Keratinocyte (primary cell): ENCODE results near the gene SCFD2.

Source experiments
- CTCF ChIP-seq, 3 experiments: IDR thresholded peaks in 1 of 3; conservative IDR thresholded peaks in 1 of 3; optimal IDR thresholded peaks in 1 of 3; 2 replicates in 2 of 3; 3 replicates in 1 of 3; pipeline versions ENCODE3 to v1.5.1; 2011; ENCODE audit warnings: low read length in 3 of 3, mild to moderate bottlenecking in 3 of 3, moderate library complexity in 2 of 3, control low read depth in 1 of 3, inconsistent platforms in 1 of 3; ENCODE audit not compliant: insufficient read depth in 2 of 3; ENCODE audit errors: extremely low read depth in 1 of 3
- EZH2 ChIP-seq: IDR thresholded peaks from one replicate; pipeline ENCODE4 v1.6.1; 2012; ENCODE audit warnings: inconsistent platforms, mild to moderate bottlenecking, low read length, moderate library complexity

- TF ChIP-seq CTCF (optimal IDR thresholded peaks at IDR 0.05 in 1 of 3, IDR thresholded peaks at IDR 0.05 in 1 of 3, conservative IDR thresholded peaks at IDR 0.05 in 1 of 3; ENCODE audit: extremely low read depth in 1 of 3, insufficient read depth in 2 of 3, low read length in 3 of 3) = no peak
- TF ChIP-seq EZH2 = no peak
Measured at GRCh38 chr4:52910115-52910514, 455.7 kb downstream of the SCFD2 start.
